HG03097 (cell line): Measurements from ENCODE around the gene TGFB1I1.
"Not testable (repeated sequence)": the region's sequence is repeated elsewhere in the genome, so short reads cannot be mapped to it uniquely, and the experiment has no call there.

ENCODE experiments used
- ATAC-seq: cut with Tn5 transposase; IDR thresholded peaks from one replicate; pipeline ENCODE4 v1.9.1; 2021; ENCODE audit not compliant: unreplicated experiment, low FRiP score

The TGFB1I1 gene

GRCh38 chr16:31467858-31468257 lies 4.1 kb upstream of the TGFB1I1 start:
- no peak for ATAC-seq

- no peak for ATAC-seq
Measured at GRCh38 chr16:31470615-31471014, 1.3 kb upstream of the TGFB1I1 start.

- ATAC-seq: no peak
Measured at GRCh38 chr16:31471241-31471874, 594 bp upstream of the TGFB1I1 start.

GRCh38 chr16:31472709-31473203 lies 804 bp downstream of the TGFB1I1 start:
- no peak for ATAC-seq

- no peak for ATAC-seq
Measured at GRCh38 chr16:31473264-31473984, 1.5 kb downstream of the TGFB1I1 start.

GRCh38 chr16:31474173-31474714 lies 2.3 kb downstream of the TGFB1I1 start:
- ATAC-seq: no peak

GRCh38 chr16:31474773-31475738 lies 3.1 kb downstream of the TGFB1I1 start:
- no peak for ATAC-seq

- ATAC-seq: no peak
Measured at GRCh38 chr16:31475946-31476302, 4.0 kb downstream of the TGFB1I1 start.

- ATAC-seq: no peak
Measured at GRCh38 chr16:31476303-31477219, 4.6 kb downstream of the TGFB1I1 start.

- no peak for ATAC-seq
Measured at GRCh38 chr16:31477220-31478216, 5.6 kb downstream of the TGFB1I1 start.

GRCh38 chr16:31478956-31479355 lies 7.0 kb downstream of the TGFB1I1 start:
- no peak for ATAC-seq

- ATAC-seq: no peak
Measured at GRCh38 chr16:31479751-31480150, 7.8 kb downstream of the TGFB1I1 start.

GRCh38 chr16:31480851-31481536 lies 9.0 kb downstream of the TGFB1I1 start:
- ATAC-seq: no peak

- no peak for ATAC-seq
Measured at GRCh38 chr16:31483081-31483480, 11.1 kb downstream of the TGFB1I1 start, which contains the start of gene SLC5A2. SLC5A2 (plus strand) TSS chr16:31483123; CDS start chr16:31483137, 14 bp downstream.

- not testable (repeated sequence) for ATAC-seq
Measured at GRCh38 chr16:31484048-31484447, 12.1 kb downstream of the TGFB1I1 start.

GRCh38 chr16:31484491-31485171 lies 12.7 kb downstream of the TGFB1I1 start:
- no peak for ATAC-seq

- ATAC-seq: no peak
Measured at GRCh38 chr16:31485571-31485970, 13.6 kb downstream of the TGFB1I1 start.
